ENCODE results near the gene EID1.
A peak's percentile ranks its signal among the peaks of the same experiment; 100 is the strongest.

Gene EID1

GRCh38 chr15:48868536-48868935 lies 9.4 kb upstream of the EID1 start:
- no peak for DNase-seq (ENCODE audit: low read depth, low spot score)

GRCh38 chr15:48869966-48870365 lies 8.0 kb upstream of the EID1 start:
- DNase-seq (ENCODE audit: low read depth, low spot score) = no peak

GRCh38 chr15:48871542-48871941 lies 6.4 kb upstream of the EID1 start:
- DNase-seq (ENCODE audit: low read depth, low spot score) = no peak

GRCh38 chr15:48872632-48873031 lies 5.3 kb upstream of the EID1 start:
- DNase-seq (ENCODE audit: low read depth, low spot score) = no peak

- DNase-seq (ENCODE audit: low read depth, low spot score) = no peak
Observed at GRCh38 chr15:48875241-48875960, 2.5 kb upstream of the EID1 start.

- no peak for DNase-seq (ENCODE audit: low read depth, low spot score)
Observed at GRCh38 chr15:48876057-48876456, 1.9 kb upstream of the EID1 start.

- no peak for DNase-seq (ENCODE audit: low read depth, low spot score)
Observed at GRCh38 chr15:48880070-48880634, 2.2 kb downstream of the EID1 start.

GRCh38 chr15:48883699-48884098 lies 5.8 kb downstream of the EID1 start:
- no peak for DNase-seq (ENCODE audit: low read depth, low spot score)

- DNase-seq (ENCODE audit: low read depth, low spot score) = no peak
Observed at GRCh38 chr15:48887144-48887543, 9.2 kb downstream of the EID1 start.

- no peak for DNase-seq (ENCODE audit: low read depth, low spot score)
Observed at GRCh38 chr15:48888191-48888590, 10.3 kb downstream of the EID1 start.

GRCh38 chr15:48888836-48889235 lies 10.9 kb downstream of the EID1 start:
- no peak for DNase-seq (ENCODE audit: low read depth, low spot score)

- no peak for DNase-seq (ENCODE audit: low read depth, low spot score)
Observed at GRCh38 chr15:48889925-48890324, 12.0 kb downstream of the EID1 start.

- DNase-seq (ENCODE audit: low read depth, low spot score) = no peak
Observed at GRCh38 chr15:48890375-48890972, 12.5 kb downstream of the EID1 start.

GRCh38 chr15:48891232-48891765 lies 13.4 kb downstream of the EID1 start:
- DNase-seq (ENCODE audit: low read depth, low spot score) = no peak

GRCh38 chr15:48893311-48893710 lies 15.4 kb downstream of the EID1 start:
- DNase-seq (ENCODE audit: low read depth, low spot score) = no peak

GRCh38 chr15:48896869-48897814 lies 19.2 kb downstream of the EID1 start:
- DNase-seq (ENCODE audit: low read depth, low spot score) = peak; percentile 24

GRCh38 chr15:48898032-48898431 lies 20.1 kb downstream of the EID1 start:
- no peak for DNase-seq (ENCODE audit: low read depth, low spot score)

- no peak for DNase-seq (ENCODE audit: low read depth, low spot score)
Observed at GRCh38 chr15:48898446-48898845, 20.5 kb downstream of the EID1 start.

- no peak for DNase-seq (ENCODE audit: low read depth, low spot score)
Observed at GRCh38 chr15:48899793-48900192, 21.9 kb downstream of the EID1 start.

- DNase-seq (ENCODE audit: low read depth, low spot score) = no peak
Observed at GRCh38 chr15:48904758-48905157, 26.8 kb downstream of the EID1 start.

- no peak for DNase-seq (ENCODE audit: low read depth, low spot score)
Observed at GRCh38 chr15:48905216-48905615, 27.3 kb downstream of the EID1 start.

GRCh38 chr15:48905847-48906246 lies 27.9 kb downstream of the EID1 start:
- no peak for DNase-seq (ENCODE audit: low read depth, low spot score)

All from brain pericyte (primary cell).